ENCODE results near the gene CCDC85C.

The CCDC85C gene

DNA sequence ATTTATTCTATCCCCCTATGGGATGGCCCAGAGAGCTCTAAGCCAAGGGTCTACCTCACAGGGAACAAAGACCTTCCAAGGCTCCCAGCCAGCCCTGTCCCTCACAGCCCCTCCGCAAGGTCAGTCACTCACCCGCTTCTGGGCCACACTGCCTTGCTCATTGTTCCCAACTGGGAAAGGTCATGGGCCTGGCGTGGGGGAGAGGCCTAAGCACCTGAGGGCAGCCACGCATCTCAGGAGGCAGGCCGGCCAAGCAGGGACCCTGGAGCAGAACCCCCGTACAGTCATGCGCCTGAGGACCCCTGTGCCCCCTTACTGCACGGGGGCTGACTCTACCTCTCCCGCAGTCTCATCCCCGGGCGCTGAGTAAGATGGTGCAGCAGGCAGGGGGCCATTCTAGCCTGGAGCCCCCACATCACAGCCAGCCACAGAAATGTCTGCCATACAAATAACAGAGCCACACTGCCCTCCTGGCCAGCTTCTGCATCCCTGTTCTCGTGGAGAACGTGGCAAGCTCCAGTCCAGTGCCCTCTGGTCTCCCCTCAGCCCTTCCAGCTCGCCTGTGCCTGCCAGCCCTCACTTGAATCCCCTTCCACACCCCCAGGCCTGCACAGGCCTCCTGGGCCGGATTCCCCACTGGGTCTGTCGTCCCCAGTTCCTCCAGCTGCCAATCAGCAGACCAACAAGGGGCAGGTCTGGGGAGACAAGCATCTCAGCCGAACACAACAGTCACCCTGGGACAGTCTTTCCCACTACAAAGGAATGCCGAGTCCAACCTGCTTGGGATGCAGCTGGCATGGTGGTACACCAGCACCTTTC, 16.3 kb downstream of the CCDC85C start:
- DNase-seq = no peak

DNA sequence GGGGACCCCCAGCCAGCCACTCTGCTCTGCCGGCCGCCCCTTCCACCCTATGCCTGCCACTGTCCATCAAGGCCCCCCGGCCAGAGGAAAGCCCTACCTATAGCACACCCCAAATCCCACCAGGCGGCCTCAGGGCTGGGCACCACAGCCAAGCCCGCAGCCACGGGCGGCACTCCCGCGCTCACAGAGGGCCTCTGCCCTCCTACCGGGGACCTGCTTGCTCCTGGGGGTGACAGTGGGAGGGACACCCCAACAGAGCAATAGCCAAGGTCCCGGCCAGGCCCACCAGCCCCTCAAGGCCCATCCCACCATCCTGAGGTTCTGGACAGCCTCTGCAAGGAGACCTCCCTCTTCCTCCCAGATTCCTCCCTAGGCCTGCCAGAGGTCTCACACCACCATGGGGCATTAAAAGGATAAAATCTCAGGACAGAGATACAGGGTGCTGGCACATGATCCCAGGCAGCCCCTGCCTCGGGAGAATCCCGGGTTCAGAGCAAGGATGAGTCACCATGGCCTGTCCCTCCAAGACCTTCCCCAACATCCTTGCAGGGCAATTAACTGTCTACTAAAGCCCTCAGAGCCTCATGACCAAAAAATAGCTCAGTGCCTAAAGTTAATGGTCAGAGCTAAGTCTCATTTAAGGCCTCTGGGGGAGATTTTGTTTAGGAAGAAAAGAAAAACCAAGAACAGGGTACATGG, 17.1 kb downstream of the CCDC85C start:
- DNase-seq = no peak

DNA sequence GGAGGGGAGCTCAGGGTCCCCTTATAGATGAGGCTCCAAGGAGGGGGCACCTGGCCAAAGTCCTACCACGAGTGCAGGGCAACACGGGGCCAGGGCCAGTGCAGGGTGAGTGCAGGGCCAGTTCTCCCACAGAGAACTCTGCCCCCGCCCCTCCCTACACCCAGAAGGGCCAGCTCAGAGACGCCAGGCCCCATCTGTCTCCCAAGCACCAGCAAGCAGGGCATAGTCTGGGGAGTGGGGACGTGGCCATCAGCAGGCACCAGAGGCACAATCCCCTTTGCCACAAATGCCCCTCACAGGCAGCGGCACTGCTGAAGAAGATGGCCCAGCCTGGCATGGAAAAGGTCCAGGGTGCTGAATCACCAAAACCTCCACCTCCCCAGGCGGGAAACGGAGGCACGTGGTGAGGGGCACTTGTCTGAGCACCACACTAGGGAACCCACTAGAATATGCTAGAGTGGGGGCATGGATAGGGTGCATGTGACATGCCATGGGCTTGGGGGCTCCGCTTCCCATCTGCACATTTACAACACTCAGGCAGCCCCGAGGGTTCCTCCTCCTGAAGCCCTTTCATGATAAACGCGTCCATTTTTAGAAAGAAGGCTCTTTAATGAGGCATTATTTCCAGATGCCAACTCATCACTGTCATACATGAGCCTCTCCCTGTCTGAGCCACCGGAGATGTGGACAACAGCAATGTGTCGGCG, 17.8 kb downstream of the CCDC85C start:
- DNase-seq = no peak

DNA sequence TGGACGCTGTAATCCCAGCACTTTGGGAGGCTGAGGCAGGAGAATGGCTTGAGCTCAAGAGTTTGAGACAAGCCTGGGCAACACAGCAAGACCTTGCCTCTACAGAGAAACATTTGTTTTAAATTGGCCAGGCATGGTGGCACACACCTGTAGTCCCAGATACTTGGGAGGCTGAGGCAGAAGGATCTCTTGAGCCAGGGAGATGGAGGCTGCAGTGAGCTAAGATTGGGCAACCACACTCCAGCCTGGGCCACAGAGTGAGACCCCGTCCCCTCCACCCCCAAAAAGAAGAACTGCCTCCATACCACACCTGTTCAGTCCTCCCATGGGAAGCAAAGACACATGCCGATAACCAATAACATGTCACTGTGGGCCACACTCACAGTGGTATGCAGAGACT, 19.2 kb downstream of the CCDC85C start:
- no peak for DNase-seq

DNA sequence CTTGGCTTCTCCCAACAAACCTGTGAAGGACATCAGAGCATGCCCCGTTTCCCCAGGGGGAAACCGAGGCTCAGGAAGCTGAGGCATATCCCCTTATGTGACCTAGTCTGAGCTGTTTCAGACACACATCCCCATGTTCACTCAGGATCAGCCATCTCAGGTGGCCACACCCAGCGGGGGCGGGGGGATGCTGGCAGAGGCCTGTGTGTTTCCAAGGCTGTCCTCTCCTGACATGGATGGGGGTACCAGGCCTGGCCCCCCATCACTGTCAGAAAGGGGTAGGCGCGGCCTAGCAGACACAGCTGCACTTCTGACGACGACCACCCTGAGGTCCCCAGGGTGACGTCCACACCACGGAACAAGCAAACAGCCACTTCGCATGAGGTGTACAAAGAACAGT, 22.1 kb downstream of the CCDC85C start:
- no peak for DNase-seq

DNA sequence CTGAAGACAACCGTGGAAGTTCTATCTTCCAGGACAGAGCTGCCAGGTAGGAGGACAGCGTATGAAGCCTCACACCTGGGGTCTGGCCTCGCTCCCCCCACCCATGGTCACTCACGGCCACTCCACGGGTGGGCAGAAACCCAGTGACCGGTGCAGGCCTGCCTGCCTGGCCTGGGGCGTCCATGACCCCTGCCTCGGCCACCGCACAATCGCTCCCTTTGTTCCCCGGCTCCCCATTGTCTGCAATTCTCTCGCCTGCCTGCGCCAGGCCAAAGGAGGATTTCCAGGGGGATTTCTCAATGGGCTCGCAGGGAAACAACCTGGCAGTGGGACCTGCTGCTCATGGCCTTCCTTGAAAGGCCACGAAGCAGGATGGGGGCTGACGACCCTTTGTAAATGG, 22.6 kb downstream of the CCDC85C start:
- DNase-seq = no peak

DNA sequence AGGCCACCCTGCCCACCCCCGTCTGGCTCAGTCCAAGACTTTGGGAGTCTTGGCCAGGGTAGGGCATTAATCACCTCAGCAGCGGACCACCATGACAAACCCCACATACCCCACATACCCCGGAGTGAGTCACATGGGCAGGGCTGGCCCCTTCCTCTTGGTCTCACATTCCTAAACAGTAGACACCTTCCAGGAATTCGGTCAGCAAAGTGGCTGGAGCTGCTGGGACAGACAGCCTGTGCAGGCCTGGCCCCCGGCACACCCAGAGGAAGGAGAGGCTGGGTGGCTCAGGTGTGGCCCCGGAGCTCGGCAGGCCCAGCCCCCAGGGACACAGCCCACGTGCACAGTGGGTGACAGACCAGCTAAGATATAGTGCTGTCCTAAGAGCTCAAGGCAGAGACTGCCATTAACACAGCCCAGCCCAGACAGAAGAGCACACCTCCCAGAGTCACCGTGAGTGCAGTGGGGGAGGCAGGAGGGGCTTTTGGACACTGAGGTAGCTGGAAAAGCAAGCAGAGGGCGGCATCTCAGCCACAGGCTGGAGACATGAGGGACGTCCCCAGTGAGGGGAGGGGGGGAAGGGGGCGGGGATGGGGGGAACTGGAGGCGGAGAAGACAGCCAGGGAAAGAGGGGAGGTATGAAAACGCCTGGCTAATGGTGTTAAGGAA, 24.0 kb downstream of the CCDC85C start:
- no peak for DNase-seq

DNA sequence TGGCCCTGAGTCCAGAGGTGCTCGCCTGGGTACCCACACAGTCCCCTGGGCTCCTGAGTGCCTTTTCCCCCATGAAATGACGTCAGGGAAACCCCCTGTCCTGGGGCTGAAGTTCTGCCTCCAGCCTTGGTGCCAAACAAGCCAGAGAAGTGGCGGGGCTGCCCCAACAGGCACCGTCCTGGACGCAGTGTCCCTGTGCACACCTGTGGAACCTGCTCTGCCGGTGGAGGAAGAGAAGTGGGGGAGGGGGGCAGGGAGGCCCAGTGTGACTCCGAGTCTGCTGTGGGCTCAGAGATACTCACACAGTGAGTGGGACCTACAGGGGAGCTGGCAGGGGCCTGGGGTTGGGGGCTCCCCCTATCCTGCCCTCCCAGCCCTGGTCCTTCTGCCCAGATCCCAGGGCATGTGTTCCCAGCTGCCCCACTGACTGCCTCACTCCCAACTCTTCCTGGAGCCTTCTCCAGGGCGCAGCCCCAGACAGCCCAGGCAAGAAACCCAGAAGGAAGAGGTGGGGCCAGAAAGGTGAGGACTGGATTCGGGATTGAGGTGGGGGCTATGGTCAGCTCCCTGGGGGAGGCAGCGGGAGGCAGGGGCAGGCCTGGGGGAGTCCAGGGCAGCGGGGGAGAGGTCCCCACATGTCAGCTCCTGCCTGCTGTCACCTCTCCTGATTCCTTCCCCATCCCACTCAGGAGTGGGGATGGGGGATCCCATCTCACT, 24.7 kb downstream of the CCDC85C start:
- no peak for DNase-seq

DNA sequence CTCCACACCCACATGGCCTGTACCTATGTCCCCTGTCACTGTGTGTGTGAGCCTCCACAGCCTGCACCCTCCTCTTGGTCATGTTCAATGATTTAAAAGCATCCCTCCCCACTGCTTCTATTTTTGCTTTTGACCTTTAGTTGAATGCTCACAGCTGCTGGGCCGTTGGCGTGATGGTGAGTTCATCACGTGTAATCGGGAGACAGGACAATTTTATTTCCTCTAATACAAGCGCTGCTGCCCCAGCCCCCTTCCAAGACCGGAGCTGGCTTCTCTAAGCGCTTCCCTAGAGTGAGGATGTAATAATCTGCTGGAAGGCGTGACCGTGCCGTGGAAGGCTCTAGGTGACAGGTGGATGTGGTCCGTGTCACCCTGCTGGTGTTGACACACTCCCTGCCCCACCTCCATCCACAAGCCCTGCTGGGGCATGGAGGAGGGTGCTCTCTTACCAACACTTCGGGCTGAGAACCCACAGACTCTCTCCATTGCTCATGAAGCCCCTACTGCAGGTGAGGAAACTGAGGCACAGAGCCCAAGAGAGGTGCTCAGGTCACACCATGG, 25.4 kb downstream of the CCDC85C start:
- no peak for DNase-seq

DNA sequence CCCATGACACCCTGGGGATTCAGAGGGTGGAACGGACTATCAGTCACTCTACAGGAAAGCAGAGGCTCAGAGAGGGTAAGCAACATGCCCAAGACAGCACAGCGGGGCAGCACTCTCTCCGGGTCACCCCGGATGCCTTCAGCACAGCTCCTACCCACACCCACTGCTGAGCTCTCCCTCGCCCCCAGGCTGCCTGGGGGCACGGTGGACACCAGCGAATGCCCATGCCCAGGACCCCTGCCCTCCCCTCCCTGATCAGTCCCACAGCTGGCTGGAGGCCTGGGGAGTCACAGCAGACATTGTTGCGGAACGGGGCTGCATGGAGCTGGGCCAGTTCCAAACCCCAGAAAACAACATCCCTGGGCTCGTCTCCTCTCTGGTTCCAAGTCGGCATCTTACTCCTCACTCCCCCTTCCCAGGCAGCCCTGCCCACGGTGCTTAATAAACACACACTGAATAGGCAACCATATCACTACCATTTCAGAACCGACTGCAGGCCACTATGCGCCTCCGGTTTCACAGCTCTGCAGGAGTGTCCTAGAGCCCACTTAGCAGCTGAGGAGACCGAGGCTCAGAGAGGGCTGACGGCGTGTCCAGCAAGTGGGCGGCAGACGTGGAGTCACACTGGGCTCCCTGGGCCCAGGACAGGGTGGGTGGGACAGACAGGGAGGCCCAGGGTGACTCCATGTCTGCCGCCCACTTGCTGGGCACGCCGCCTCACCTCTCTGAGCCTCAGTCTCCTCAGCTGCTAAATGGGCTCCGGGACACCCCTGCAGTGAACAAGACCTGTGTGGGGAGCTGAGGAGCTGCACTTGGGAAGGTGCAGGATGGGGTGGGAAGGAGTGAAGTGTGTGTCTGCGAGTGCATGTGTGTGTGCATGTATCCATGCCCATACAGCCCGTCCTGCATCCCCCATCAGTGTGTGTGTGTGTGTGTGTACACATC, 27.0 kb downstream of the CCDC85C start:
- DNase-seq = no peak

DNA sequence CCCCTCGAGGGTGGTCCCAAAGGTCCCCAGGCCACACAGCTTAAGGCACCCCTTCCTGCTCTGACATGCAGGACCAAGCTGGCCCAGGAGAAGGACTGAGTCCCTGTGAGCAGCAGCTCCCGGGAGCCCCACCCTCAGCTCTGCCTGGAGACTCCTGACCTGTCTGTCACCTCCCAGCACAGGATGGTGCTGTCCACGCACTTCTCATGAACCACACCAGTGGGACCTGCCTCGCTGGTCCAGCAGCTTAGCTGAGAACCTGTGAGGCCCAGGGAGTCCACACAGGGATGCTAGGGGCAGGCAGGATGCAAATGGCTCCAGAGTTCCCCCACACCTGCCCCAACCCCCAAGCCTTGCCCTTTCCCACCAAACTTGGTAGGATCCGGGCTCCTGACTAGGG, 27.7 kb downstream of the CCDC85C start:
- no peak for DNase-seq

DNA sequence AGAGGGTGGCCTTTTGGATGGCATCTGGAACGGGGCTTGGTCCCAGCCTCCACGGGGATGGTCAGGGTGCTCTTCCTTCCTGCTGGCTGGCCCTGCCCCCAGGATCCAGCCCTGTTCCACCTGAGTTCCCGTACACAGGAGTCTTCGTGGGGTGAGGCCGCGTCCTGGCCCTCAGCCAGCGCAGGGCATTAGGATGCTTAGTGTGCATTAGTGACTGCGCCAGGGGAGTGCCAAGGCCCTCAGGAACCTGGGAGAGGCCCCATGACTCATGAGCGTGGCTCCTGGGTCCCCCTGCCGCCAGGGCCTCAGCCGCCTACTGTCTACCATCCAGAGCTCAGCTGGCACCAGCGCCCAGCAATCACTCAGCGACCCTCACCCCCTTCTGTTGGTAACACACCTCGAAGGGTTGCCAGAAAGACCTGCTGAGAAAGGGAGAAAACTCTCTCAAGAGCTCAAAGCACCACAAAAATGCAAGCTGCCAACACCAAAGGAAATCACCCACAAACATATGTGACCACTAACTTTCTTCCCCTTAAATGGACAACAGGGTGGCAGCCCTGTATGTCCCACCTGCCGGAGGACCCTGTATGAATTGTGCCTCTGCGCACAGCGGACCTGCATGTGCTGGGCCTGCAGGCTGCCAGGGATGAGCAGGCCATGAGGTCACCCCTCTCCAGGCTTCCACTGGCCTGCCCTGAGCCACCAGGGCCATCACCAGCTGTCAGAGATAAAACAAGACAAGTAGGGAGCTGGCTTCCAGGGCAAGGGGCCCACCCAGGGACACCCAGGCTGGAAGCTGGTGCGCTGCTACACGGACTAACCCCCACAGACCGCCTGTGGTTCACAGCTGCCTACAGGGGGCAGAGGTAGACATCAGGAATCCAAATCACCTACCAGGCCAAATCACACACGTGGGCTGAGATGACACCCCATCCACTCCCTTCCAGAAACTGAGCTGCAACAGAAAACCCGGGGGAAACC, 28.7 kb downstream of the CCDC85C start:
- no peak for DNase-seq

DNA sequence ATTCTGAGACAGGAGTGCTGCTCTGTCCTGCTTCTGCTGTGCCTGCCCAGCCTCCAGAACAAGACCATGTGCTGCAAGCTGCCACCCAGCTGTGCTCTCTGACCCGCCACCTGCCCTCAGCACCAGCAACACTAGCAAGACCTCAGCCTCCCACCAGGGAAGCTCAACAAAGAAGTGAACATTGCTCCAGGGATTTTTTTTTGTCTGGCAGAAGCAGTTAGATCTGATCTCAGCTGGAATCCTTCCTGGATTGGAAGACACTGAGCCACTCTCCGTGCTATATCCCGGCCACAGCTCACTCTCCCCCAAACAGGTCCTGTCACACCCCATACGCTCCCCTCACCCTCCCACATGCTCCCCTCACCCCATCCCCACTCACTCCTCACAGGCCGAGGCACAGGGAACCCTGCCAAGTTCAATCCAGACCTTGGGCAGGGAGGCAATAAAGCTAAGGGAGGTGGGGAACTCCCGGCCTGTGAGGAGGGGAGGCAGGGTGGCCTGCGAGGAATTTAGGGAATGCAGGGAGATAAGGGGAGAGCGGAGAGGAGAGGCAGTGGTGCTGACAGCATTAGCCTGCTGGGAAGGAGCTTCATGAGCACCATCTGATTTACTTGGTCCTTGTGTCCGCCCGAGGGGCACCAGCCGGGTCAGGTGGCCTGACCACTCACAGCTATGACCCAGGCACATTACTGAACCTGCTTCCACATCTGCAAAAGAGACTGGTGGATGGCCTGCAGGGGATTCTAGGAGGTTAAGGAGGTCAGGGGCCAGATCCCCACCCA, 29.7 kb downstream of the CCDC85C start:
- DNase-seq = peak; percentile 14

DNA sequence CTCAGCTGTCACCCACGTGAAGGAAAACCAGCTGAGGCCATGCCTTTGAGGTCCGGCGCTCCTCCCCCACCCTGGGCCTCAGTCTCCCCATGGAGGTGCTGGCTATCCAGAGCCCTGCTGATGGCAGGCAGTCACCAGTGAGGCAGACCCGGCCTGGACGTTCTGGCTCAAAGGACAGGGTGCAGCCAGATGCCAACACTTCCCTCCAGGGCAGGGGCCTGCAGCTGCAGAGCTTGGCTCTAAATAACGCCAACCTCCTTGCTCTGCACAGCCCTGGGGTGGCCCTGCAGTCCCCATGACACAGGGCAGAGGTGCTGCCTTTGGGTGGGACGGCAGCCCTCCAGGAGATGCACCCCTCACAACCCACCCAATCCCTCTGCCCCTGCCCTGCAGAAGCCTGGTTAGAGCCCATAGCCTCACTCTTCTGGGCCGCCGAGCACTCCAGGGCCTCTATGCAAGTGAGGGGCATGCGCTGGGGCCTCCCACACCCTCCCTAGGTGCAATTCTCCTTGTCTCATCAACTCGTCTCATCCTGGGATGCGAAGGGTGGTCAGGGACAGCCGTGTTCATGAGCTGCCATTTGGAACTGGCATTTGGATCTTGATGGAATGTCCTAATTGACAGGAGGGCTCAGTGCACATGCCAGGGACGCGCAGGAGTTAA, 30.4 kb downstream of the CCDC85C start:
- no peak for DNase-seq

DNA sequence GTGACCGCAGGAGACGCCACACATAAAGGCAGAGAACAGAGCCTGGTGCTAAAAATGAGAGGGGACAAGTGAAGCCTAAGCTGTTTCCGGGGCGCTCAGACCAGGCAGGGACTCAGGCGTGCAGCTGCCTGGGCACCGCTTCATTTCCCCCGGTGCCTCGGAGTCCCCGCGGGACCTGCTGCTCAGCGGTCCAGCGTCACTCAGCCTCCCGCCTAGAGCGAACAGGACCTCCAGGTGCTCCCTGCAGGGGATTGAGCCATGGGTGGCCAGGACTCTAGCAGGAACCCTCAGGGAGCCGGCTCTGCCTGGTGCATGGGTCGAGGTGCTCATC, 31.0 kb downstream of the CCDC85C start:
- DNase-seq = no peak

DNA sequence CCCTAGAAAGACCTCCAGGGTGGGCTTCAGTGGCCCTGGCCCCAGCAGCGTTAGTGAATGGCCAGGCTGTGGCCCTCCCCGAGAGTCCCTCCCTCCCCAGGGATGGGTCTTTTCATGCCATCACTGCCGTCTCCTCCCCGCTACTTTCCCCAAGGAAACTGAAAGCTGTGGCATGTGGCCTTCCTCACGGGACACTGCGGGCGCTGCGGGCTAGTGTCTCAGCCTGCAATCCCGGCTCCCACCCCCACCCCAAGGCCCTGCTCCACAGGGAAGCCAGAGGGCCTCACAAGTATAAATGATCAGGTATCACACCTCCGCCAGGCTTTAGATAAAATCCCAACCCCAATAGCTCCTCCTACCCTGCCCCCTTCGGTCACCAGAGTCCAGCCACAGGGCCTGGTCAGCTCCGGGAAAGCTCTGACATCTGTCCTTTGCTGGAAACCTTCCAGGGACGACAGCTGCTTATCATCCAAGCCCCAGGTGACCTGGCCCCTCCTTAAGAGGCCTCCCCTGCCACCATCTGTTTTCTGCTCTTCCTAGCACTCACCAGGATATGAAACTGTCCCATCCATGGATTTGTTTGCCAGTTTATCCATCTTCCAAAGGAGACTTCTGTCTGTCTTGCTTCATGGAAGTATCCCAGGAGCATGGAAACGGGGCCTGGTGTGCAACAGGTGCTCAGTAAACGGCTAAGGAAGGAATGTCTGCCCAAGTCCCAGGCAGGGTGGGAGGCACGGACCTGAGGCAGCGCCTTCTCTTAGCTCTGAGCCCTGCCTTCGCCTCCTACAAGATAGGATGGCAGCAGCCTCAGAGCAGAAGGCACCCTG, 31.6 kb downstream of the CCDC85C start:
- peak; percentile 80 for DNase-seq

DNA sequence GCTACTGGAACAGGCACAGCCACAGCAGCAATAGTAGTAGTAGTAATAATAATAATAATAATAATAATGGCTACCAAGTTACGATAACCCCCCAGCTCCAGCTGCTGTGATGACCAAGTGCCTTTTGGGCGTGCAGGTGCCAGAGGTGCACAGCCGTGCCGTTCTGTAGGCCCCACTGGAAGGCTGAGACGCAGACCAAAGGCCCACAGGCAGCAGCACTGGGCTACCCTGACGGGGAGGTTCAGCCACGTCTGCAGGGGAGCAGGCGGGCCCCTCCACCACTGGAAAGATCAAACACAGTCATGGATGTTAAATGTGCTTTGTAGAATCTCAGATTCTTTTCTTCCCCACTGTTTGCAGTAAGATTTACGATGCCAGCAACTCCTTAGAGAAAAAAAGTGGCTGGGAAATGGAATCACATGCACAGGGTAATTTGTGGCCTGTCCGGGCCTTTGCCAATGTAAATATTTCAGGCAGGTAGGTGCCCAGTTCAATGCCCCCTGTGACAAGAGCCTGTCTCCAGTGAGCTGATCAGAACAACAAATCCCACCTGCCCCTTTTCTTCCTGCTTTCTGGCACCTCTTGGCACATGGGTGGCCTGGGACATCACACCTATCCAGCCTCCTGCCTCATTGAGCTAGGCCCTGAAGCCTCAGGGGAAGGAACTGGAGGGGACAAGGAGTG, 32.6 kb downstream of the CCDC85C start:
- no peak for DNase-seq

All from NCI-H2171 (cell line).